22Rv1 (cell line): ENCODE results near the gene VANGL1.

Experiments used
- H3K27ac ChIP-seq: fragments of 450-650 bp; 2 replicates; pipeline ENCODE4 v1.5.1; 2017
- CTCF ChIP-seq: fragments of 450-650 bp; IDR thresholded peaks from 2 replicates; pipeline ENCODE4 v1.5.1; 2017; ENCODE audit warnings: mild to moderate bottlenecking
- ZFX ChIP-seq: fragments of 450-650 bp; IDR thresholded peaks from 2 replicates; pipeline ENCODE4 v1.6.1; 2017; ENCODE audit warnings: antibody characterized with exemption, borderline replicate concordance

Gene VANGL1

DNA sequence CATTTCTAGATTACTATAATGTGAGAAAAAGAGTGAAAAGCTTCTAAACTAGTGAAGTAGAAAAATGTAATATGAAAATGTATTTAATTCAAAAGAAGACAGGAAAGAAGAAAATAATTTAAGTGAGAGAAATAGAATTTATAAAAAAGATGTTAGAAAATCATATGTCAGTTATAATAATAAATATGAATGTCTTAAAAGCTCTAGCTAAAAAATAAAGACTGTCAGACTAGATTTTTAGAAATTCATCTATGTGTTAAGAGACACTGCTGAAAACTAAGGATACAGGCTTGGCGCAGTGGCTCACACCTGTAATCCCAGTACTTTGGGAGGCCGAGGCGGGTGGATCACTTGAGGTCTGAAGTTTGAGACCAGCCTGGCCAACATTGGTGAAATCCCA is 37.3 kb upstream of the VANGL1 start:
- no peak for TF ChIP-seq CTCF
- no peak for TF ChIP-seq ZFX
- no peak overlapping the region for H3K27ac ChIP-seq

DNA sequence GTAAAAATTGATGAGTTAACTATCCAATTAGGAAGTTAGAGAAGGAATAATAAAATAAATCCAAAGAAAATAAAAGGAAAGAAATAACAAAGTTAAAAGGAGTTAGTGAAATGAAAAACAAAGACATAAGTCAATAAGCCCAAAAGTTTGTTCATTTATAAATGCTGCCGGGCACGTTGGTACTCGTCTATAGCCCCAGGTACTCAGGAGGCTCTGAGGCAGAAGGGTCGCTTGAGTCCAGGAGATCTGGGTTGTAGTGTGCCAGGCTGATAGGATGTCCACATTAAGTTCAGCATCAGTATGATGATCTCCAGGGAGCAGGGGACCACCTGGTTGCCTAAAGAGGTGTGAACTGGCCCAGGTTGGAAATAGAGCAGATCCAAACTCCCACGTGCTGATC is 35.5 kb upstream of the VANGL1 start:
- TF ChIP-seq CTCF: no peak
- no peak for TF ChIP-seq ZFX
- H3K27ac ChIP-seq: no peak overlapping the region

- TF ChIP-seq CTCF (no peak), ZFX (no peak)
- H3K27ac ChIP-seq: no peak overlapping the region
Observed at GRCh38 chr1:115609021-115609420, 32.7 kb upstream of the VANGL1 start.

- TF ChIP-seq CTCF (no peak), ZFX (no peak)
Observed at GRCh38 chr1:115613767-115614166, 28.0 kb upstream of the VANGL1 start.

GRCh38 chr1:115620453-115620852 is 21.3 kb upstream of the VANGL1 start:
- no peak overlapping the region for H3K27ac ChIP-seq
- TF ChIP-seq CTCF: no peak
- TF ChIP-seq ZFX: no peak

More at GRCh38 chr1:115613767-115614166, 28.0 kb upstream of the VANGL1 start:
- H3K27ac ChIP-seq: no peak overlapping the region

DNA sequence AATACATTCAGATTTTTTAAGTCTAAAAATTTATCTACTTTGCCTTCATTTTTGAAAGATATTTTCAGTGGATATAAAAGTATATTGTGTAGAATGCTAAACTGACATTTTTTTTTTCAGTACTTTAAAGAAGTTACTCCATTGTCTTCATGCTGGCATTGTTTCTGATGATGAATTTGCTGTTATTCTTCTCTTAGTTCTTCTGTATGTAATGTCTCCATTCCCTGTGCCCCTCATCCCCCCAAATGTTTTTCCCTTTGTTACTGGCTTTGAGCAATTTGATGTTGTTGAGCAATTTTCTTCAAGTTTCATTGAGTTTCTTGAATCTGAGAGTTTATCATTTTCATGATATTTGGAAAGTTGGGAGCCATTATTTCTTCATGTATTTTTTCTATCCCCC is 20.8 kb upstream of the VANGL1 start:
- TF ChIP-seq ZFX (no peak), CTCF (no peak)
- H3K27ac ChIP-seq: no peak overlapping the region

- no peak overlapping the region for H3K27ac ChIP-seq
- TF ChIP-seq CTCF: no peak
- no peak for TF ChIP-seq ZFX
Observed at GRCh38 chr1:115624859-115625258, 16.9 kb upstream of the VANGL1 start.

- H3K27ac ChIP-seq: no peak overlapping the region
Observed at GRCh38 chr1:115630342-115630741, 11.4 kb upstream of the VANGL1 start.

More at GRCh38 chr1:115630342-115630741, 11.4 kb upstream of the VANGL1 start:
- TF ChIP-seq CTCF (no peak), ZFX (no peak)
